LNCAP (cell line): Measurements from ENCODE around the gene TMEM170B.

Experiments
- CTCF ChIP-seq: fragments of 450-650 bp; IDR thresholded peaks from 2 replicates; pipeline ENCODE4 v1.5.1; 2017; ENCODE audit warnings: mild to moderate bottlenecking

The TMEM170B gene

DNA sequence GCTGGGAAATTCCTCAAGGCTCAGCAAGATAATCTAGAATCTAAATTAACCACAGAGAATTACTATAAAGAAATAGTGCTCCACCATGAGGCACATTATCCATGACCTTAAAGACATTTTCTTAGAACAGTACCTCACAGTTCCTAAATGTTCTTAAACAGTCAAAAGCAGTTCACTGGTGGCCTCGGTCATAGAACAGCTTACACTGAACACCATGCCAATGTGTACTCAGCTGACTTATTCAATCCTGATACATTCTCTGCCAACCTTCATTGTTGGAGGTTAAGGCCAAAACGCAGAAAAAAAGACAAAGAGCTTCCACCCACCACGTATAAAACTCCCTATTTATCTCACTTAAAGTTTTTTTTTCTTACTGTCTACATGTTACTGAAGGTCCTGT is 21.8 kb upstream of the TMEM170B start:
- TF ChIP-seq CTCF = no peak

- TF ChIP-seq CTCF = no peak
These were observed 14.5 kb upstream of the TMEM170B start for GRCh38 chr6:11522812-11523605.

DNA sequence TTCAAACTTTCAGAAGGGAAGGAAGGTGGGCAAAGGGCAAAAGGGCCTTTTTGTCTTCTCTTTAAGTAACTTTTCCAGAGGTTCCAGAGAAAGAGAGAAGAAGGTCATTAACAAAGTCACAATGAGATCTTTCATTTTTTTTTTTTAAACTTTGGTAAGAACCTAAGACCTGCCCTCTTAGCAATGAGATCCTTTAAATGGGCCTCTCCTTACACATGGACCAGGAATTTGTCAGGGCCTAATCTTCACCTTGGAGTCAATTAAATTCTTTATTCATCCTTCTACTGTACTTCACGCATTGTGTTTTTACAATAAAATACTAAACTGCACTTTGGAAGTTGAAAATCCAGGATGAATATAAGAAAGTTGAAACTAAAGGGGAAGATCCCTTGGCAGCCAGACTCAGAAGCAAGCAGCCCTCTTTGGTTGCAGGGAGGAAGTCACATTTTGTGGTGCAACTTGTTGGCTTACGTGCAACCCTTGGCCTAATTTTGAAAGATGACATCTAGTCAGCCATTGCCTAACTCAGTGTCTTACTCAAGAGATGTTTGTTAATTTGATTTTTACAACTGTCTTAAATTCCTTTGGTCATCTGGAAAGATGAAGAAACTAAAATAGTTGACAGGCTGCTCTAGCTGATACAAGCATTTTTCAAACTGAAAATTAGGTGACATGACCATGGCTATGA is 11.9 kb upstream of the TMEM170B start:
- no peak for TF ChIP-seq CTCF

DNA sequence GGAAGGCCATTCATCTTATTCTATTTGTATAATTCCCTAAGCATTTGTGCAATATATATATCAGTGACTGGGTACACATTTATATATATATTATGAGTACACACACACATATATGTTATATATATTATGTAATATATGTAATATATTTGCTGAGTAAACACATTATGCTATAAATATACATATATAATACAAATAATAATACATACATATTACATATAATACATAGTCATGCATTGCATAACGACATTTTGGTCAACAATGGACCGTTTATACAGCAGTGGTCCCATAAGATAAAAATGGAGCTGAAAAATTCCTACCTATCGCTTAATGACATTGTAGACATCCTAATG is 11.4 kb upstream of the TMEM170B start:
- TF ChIP-seq CTCF = no peak

GRCh38 chr6:11527274-11527870 is 10.2 kb upstream of the TMEM170B start:
- TF ChIP-seq CTCF = no peak

DNA sequence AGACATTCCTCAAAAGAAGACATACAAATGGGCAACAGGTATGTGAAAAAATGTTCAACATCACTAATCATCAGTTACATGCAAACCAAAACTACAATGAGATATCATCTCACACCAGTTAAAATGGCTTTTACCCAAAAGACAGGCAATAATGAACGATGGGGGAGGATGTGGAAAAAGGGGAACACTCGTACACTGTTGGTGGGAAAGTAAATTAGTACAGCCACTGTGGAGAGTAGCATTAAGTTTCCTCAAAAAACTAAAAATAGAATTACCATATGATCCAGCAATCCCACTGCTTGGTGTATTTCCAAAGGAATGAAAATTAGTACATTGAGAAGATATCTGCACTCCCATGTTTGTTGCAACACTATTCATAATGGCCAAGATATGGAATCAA is 8.6 kb upstream of the TMEM170B start:
- no peak for TF ChIP-seq CTCF

DNA sequence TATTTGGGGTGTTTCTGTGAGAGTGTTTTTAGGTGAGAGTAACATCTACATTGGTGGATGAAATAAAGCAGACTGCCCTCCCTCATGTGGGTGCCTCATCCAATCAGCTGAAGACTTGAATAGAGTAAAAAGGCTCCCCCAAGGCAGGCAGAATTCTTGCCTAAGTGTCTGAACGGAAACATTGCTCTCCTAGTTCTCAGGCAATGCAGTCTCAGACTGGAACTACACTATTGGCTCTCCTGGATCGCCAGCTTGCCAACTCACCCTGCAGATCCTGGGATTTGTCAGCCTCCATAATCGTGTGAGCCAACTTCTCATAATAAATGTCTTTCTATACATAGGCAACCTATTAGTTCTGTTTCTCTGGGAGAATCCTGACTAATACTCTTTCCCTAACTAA is 5.5 kb upstream of the TMEM170B start:
- TF ChIP-seq CTCF = no peak
